Activated naive CD8-positive, alpha-beta T cell treated with anti-CD3 and anti-CD28 coated beads, Interleukin-2, amount 50 U/mL, for 24 hours (primary cell): Measurements from ENCODE around the gene ADGRG3.

Experiments
- ATAC-seq: fragments of 150-1000 bp; cut with Tn5 transposase; one replicate; pipeline ENCODE4 v1.10.0; 2021
- DNase-seq: peaks from one replicate; pipeline ENCODE4 v3.0.0; 2021
- H3K27ac Mint-ChIP-seq: one replicate; pipeline ENCODE4 v1.8.0; 2021; ENCODE audit warnings: mild to moderate bottlenecking, mixed read lengths
- H3K27me3 Mint-ChIP-seq: one replicate; pipeline ENCODE4 v1.8.0; 2021; ENCODE audit warnings: mixed read lengths
- H3K36me3 Mint-ChIP-seq: one replicate; pipeline ENCODE4 v1.8.0; 2021; ENCODE audit warnings: low read depth, mixed read lengths
- H3K4me1 Mint-ChIP-seq: one replicate; pipeline ENCODE4 v1.8.0; 2021; ENCODE audit warnings: mixed read lengths
- H3K4me3 Mint-ChIP-seq: one replicate; pipeline ENCODE4 v1.8.0; 2021; ENCODE audit warnings: mild to moderate bottlenecking, moderate library complexity, mixed read lengths
- H3K9me3 Mint-ChIP-seq: one replicate; pipeline ENCODE4 v1.8.0; 2021; ENCODE audit warnings: mixed read lengths

Gene ADGRG3, protein sequence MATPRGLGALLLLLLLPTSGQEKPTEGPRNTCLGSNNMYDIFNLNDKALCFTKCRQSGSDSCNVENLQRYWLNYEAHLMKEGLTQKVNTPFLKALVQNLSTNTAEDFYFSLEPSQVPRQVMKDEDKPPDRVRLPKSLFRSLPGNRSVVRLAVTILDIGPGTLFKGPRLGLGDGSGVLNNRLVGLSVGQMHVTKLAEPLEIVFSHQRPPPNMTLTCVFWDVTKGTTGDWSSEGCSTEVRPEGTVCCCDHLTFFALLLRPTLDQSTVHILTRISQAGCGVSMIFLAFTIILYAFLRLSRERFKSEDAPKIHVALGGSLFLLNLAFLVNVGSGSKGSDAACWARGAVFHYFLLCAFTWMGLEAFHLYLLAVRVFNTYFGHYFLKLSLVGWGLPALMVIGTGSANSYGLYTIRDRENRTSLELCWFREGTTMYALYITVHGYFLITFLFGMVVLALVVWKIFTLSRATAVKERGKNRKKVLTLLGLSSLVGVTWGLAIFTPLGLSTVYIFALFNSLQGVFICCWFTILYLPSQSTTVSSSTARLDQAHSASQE

DNA sequence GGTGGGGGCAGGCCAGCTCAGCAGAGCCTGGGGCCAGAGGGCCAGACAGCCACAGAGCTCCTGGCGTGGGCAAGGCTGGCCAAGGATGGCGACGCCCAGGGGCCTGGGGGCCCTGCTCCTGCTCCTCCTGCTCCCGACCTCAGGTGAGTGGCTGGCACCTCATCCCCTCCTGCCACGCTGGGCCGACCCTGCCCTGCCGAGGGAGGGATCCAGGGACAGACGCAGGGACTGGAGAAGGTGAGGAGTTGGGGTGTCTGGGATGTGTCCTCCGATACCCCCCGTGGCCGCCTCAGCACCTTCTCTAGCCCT is at the start of gene ADGRG3:
TSS of gene ADGRG3 (plus strand) at position 44 of the 309 bp plus-strand sequence. CDS start at position 86, 42 bp downstream.
- Mint-ChIP-seq H3K36me3 (no peaks in the 10 kb centered on the region), H3K27ac (no peak within 1 kb of the TSS), H3K27me3 (no peaks in the 10 kb centered on the region), H3K4me3 (no peak within 1 kb of the TSS), H3K4me1 (no peaks in the 10 kb centered on the region), H3K9me3 (no peaks in the 10 kb centered on the region)
- no peak for ATAC-seq
- no peak for DNase-seq

DNA sequence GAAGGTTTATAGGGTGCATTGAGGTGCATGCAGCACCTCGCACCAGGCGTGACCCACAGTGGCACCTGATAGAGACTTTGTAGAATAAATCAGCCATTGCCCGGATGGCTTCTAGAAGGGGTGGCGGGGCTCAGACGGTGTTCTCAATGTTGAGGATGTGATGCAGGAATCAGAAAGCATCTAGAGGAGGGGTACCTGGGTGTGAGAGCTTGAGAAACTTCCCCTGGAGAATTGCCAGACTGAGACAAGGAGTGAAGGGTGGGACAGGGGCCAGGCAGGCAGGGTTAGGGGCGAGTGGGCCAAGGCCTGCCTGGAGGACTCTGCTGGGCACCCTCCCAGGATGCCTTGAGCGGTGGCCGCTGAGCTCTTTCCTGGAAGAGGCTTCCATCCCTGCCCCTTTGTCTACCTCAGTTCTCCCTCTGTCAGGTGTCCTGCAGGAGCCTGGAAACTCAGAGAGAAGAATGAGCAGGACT is 48.9 kb upstream of the ADGRG3 start:
- Mint-ChIP-seq H3K27ac (no peak overlapping the region), H3K4me3 (no peak overlapping the region), H3K36me3 (no peaks in the 10 kb centered on the region), H3K4me1 (peaks cover 20% of the 10 kb centered on the region), H3K27me3 (no peaks in the 10 kb centered on the region), H3K9me3 (no peaks in the 10 kb centered on the region)
- DNase-seq = no peak
- no peak for ATAC-seq

GRCh38 chr16:57619606-57620334 is 48.3 kb upstream of the ADGRG3 start:
- Mint-ChIP-seq H3K9me3 (no peaks in the 10 kb centered on the region), H3K27ac (no peak overlapping the region)
- DNase-seq = no peak

GRCh38 chr16:57620335-57621231 is 47.5 kb upstream of the ADGRG3 start:
- no peak for DNase-seq
- Mint-ChIP-seq H3K4me1 (peaks cover 8% of the 10 kb centered on the region), H3K27me3 (no peaks in the 10 kb centered on the region), H3K9me3 (no peaks in the 10 kb centered on the region), H3K27ac (no peak overlapping the region), H3K36me3 (no peaks in the 10 kb centered on the region), H3K4me3 (no peak overlapping the region)
- ATAC-seq = no peak

More at GRCh38 chr16:57619606-57620334, 48.3 kb upstream of the ADGRG3 start:
- Mint-ChIP-seq H3K36me3 (no peaks in the 10 kb centered on the region), H3K4me1 (peaks cover 14% of the 10 kb centered on the region), H3K27me3 (no peaks in the 10 kb centered on the region), H3K4me3 (no peak overlapping the region)
- ATAC-seq = no peak

- DNase-seq (no peak), ATAC-seq (no peak)
- no peak overlapping the region for H3K4me3 Mint-ChIP-seq
- no peaks in the 10 kb centered on the region for H3K9me3 Mint-ChIP-seq
- H3K27ac Mint-ChIP-seq = no peak overlapping the region
- H3K36me3 Mint-ChIP-seq = no peaks in the 10 kb centered on the region
- no peaks in the 10 kb centered on the region for H3K27me3 Mint-ChIP-seq
- peaks cover 6% of the 10 kb centered on the region for H3K4me1 Mint-ChIP-seq
Observed at GRCh38 chr16:57621521-57622271, 46.4 kb upstream of the ADGRG3 start.

- DNase-seq (no peak), ATAC-seq (no peak)
- no peaks in the 10 kb centered on the region for H3K9me3 Mint-ChIP-seq
- H3K36me3 Mint-ChIP-seq = no peaks in the 10 kb centered on the region
- no peak overlapping the region for H3K27ac Mint-ChIP-seq
- H3K4me1 Mint-ChIP-seq = peaks cover 3% of the 10 kb centered on the region
- no peaks in the 10 kb centered on the region for H3K27me3 Mint-ChIP-seq
- H3K4me3 Mint-ChIP-seq = no peak overlapping the region
Observed at GRCh38 chr16:57622361-57623250, 45.5 kb upstream of the ADGRG3 start.

DNA sequence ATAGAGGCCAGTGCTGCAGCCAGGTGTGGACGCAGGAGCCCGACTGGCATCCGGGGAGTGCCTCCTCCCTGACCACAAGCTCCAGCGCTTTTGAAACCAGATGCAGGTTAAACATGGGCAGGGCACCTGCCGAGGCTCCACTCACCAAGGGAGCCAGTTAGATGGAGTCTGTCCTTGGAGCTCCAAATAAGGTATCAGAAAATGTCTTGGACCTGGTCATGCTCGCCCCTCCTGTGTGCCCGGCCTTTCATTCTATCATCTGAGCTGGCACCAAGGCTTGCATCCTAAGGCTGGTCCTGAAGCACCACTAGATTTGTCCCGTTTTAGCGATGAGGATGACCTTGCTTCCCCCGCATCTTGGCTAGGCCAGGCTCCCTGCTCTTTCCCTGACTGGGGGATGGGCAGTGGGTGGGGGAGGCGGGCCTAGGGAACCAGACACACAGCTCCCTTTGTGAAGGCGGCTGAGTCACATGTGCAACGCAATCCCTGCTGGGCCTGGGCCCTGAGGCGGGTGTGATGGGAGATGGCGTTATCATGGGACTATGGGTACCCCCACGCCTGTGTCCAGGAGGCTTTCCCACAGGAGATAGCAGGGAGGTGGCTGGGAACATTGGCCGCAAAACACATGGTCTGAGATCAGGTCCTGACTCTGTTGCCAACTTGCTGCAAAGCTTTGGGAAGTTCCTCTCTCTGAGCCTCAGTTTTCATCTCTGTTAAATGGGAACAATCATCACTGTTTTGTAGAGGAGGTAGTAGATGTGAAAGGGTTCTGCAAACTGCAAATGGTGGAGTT is 44.7 kb upstream of the ADGRG3 start:
- no peaks in the 10 kb centered on the region for H3K36me3 Mint-ChIP-seq
- H3K9me3 Mint-ChIP-seq = no peaks in the 10 kb centered on the region
- no peaks in the 10 kb centered on the region for H3K27me3 Mint-ChIP-seq
- DNase-seq = no peak
- no peak for ATAC-seq
- no peak overlapping the region for H3K4me3 Mint-ChIP-seq
- H3K4me1 Mint-ChIP-seq = peaks cover 5% of the 10 kb centered on the region
- H3K27ac Mint-ChIP-seq = no peak overlapping the region

- Mint-ChIP-seq H3K27ac (no peak overlapping the region), H3K4me3 (no peak overlapping the region), H3K27me3 (peaks cover 6% of the 10 kb centered on the region), H3K36me3 (no peaks in the 10 kb centered on the region), H3K9me3 (no peaks in the 10 kb centered on the region), H3K4me1 (peaks cover 12% of the 10 kb centered on the region)
- ATAC-seq = no peak
- DNase-seq = no peak
Observed at GRCh38 chr16:57624044-57624688, 43.9 kb upstream of the ADGRG3 start.

DNA sequence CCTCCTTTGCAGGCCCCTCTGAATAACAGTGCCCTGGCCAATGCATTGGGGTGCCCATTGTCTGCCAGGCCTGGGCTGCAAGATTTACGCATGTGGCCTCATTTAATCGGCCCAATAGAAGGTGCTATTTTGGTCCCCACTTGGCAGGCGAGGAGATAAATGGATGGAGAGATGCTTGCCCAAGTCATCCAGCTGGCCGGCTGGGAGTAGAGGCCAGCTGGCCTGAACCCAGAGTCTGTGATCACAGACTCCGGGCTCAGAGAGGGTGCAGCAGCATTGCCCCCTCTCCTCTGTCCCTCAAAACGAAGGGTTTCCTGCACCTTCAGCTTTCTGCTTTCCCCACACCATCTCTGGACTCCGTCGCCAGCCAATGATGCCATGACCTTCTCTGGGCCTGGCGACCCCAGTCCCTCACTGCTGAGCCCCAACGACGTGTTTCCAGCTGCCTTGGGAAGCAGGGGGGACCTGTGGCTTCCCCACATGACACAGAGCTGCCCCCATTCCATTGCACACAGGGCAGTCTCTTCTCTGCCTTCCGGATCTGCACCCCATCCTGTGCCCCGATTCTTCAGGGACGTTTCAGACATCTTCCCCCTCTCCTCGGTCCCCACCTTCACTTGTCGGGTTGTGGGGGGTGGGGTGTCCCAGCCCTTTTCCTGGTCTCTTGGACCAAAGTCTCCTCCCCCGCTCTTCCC is 43.2 kb upstream of the ADGRG3 start:
- Mint-ChIP-seq H3K27me3 (peaks cover 8% of the 10 kb centered on the region), H3K4me1 (peaks cover 13% of the 10 kb centered on the region)

DNA sequence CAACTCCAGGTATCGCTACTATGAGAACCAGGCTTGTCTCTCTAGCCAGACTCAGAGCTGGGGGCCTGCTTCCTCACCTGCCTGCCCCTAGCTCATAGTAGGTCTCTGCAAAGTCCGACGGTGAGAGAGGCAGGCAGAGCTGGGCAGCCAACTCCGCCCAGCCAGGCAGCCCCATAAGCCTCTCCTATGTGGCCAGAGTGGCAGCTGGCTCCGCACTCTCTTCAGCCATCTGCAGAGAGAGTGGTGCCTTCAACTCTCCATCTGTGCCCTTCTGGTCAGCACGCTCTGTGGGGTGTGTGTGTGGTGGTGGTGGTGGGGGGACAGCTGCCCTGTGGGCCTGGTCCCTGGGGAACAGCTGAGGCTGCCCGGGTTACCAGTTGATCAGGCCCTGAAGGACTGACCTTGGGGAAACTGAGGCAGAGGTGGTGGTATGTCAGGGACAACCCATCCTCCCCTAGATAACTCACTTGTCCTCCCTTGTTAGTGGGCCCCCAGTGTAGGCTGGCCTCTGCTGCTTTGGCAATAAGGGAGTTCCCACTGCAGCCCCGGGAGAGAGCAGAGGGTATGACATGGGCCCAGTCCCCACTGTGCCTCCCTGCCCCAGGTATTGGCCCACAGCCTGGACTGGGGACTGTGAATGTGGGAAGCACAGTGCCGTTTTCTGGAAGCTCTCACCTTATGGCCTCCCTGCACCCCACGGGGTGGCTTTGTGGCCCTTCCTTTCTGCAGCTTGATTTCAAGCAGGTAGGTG is 41.5 kb upstream of the ADGRG3 start:
- peaks cover 13% of the 10 kb centered on the region for H3K27me3 Mint-ChIP-seq
- ATAC-seq (no peak), DNase-seq (no peak)
- H3K9me3 Mint-ChIP-seq = no peaks in the 10 kb centered on the region
- no peak overlapping the region for H3K4me3 Mint-ChIP-seq
- peaks cover 13% of the 10 kb centered on the region for H3K4me1 Mint-ChIP-seq
- H3K36me3 Mint-ChIP-seq = no peaks in the 10 kb centered on the region
- no peak overlapping the region for H3K27ac Mint-ChIP-seq

More for the DNA sequence above, 43.2 kb upstream of the ADGRG3 start:
- Mint-ChIP-seq H3K36me3 (no peaks in the 10 kb centered on the region), H3K4me3 (no peak overlapping the region), H3K9me3 (no peaks in the 10 kb centered on the region), H3K27ac (no peak overlapping the region)
- no peak for DNase-seq
- ATAC-seq = no peak

GRCh38 chr16:57627184-57627871 is 40.8 kb upstream of the ADGRG3 start:
- Mint-ChIP-seq H3K36me3 (no peaks in the 10 kb centered on the region), H3K9me3 (no peaks in the 10 kb centered on the region), H3K27me3 (peaks cover 13% of the 10 kb centered on the region), H3K27ac (no peak overlapping the region), H3K4me3 (no peak overlapping the region), H3K4me1 (peaks cover 13% of the 10 kb centered on the region)
- ATAC-seq (no peak), DNase-seq (no peak)
